ENCODE measurements around the gene PSMF1. TPM values are rescaled to one million over a fixed set of nuclear protein-coding genes. Genes with fewer than 3 reads are reported as not detected.

The PSMF1 gene
- total and polyA plus RNA-seq, 2 experiments from 2014 or later = 73.7 to 84.2 TPM

DNA sequence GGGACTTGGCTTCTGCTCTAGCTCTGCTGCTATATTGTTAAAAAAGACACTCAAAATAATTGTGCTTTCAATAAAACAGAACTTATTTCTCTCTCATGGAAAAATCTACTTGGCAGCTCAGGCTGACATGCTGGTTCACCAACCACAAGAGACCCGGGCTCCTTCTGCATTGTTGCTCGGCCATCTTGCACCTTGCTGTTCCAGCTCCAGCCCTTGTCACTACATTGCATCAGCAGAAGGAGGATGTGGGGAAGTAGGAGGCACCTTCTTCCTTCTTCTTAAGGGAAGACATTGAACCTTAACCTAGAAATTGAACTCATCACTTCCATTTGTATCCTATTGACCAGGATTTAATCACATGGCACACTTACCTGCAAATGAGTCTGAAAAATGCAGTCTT lies 78.2 kb downstream of the PSMF1 start (continued):
- TF ChIP-seq, protein P1, sequence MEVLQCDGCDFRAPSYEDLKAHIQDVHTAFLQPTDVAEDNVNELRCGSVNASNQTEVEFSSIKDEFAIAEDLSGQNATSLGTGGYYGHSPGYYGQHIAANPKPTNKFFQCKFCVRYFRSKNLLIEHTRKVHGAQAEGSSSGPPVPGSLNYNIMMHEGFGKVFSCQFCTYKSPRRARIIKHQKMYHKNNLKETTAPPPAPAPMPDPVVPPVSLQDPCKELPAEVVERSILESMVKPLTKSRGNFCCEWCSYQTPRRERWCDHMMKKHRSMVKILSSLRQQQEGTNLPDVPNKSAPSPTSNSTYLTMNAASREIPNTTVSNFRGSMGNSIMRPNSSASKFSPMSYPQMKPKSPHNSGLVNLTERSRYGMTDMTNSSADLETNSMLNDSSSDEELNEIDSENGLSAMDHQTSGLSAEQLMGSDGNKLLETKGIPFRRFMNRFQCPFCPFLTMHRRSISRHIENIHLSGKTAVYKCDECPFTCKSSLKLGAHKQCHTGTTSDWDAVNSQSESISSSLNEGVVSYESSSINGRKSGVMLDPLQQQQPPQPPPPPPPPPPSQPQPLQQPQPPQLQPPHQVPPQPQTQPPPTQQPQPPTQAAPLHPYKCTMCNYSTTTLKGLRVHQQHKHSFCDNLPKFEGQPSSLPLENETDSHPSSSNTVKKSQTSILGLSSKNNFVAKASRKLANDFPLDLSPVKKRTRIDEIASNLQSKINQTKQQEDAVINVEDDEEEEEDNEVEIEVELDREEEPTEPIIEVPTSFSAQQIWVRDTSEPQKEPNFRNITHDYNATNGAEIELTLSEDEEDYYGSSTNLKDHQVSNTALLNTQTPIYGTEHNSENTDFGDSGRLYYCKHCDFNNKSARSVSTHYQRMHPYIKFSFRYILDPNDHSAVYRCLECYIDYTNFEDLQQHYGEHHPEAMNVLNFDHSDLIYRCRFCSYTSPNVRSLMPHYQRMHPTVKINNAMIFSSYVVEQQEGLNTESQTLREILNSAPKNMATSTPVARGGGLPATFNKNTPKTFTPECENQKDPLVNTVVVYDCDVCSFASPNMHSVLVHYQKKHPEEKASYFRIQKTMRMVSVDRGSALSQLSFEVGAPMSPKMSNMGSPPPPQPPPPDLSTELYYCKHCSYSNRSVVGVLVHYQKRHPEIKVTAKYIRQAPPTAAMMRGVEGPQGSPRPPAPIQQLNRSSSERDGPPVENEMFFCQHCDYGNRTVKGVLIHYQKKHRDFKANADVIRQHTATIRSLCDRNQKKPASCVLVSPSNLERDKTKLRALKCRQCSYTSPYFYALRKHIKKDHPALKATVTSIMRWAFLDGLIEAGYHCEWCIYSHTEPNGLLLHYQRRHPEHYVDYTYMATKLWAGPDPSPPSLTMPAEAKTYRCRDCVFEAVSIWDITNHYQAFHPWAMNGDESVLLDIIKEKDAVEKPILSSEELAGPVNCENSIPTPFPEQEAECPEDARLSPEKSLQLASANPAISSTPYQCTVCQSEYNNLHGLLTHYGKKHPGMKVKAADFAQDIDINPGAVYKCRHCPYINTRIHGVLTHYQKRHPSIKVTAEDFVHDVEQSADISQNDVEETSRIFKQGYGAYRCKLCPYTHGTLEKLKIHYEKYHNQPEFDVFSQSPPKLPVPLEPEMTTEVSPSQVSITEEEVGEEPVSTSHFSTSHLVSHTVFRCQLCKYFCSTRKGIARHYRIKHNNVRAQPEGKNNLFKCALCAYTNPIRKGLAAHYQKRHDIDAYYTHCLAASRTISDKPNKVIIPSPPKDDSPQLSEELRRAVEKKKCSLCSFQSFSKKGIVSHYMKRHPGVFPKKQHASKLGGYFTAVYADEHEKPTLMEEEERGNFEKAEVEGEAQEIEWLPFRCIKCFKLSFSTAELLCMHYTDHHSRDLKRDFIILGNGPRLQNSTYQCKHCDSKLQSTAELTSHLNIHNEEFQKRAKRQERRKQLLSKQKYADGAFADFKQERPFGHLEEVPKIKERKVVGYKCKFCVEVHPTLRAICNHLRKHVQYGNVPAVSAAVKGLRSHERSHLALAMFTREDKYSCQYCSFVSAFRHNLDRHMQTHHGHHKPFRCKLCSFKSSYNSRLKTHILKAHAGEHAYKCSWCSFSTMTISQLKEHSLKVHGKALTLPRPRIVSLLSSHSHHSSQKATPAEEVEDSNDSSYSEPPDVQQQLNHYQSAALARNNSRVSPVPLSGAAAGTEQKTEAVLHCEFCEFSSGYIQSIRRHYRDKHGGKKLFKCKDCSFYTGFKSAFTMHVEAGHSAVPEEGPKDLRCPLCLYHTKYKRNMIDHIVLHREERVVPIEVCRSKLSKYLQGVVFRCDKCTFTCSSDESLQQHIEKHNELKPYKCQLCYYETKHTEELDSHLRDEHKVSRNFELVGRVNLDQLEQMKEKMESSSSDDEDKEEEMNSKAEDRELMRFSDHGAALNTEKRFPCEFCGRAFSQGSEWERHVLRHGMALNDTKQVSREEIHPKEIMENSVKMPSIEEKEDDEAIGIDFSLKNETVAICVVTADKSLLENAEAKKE (CRISPR knock-in tag; IDR thresholded peaks at IDR 0.05) = no peak
- TF ChIP-seq, protein P2, sequence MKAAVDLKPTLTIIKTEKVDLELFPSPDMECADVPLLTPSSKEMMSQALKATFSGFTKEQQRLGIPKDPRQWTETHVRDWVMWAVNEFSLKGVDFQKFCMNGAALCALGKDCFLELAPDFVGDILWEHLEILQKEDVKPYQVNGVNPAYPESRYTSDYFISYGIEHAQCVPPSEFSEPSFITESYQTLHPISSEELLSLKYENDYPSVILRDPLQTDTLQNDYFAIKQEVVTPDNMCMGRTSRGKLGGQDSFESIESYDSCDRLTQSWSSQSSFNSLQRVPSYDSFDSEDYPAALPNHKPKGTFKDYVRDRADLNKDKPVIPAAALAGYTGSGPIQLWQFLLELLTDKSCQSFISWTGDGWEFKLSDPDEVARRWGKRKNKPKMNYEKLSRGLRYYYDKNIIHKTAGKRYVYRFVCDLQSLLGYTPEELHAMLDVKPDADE (IDR thresholded peaks at IDR 0.05) = no peak
- TF ChIP-seq, protein P3, sequence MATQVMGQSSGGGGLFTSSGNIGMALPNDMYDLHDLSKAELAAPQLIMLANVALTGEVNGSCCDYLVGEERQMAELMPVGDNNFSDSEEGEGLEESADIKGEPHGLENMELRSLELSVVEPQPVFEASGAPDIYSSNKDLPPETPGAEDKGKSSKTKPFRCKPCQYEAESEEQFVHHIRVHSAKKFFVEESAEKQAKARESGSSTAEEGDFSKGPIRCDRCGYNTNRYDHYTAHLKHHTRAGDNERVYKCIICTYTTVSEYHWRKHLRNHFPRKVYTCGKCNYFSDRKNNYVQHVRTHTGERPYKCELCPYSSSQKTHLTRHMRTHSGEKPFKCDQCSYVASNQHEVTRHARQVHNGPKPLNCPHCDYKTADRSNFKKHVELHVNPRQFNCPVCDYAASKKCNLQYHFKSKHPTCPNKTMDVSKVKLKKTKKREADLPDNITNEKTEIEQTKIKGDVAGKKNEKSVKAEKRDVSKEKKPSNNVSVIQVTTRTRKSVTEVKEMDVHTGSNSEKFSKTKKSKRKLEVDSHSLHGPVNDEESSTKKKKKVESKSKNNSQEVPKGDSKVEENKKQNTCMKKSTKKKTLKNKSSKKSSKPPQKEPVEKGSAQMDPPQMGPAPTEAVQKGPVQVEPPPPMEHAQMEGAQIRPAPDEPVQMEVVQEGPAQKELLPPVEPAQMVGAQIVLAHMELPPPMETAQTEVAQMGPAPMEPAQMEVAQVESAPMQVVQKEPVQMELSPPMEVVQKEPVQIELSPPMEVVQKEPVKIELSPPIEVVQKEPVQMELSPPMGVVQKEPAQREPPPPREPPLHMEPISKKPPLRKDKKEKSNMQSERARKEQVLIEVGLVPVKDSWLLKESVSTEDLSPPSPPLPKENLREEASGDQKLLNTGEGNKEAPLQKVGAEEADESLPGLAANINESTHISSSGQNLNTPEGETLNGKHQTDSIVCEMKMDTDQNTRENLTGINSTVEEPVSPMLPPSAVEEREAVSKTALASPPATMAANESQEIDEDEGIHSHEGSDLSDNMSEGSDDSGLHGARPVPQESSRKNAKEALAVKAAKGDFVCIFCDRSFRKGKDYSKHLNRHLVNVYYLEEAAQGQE (IDR thresholded peaks at IDR 0.05; ENCODE audit: unreplicated experiment) = no peak
- TF ChIP-seq EZH2phosphoT487 (IDR thresholded peaks at IDR 0.05; ENCODE audit: unreplicated experiment) = no peak

DNA sequence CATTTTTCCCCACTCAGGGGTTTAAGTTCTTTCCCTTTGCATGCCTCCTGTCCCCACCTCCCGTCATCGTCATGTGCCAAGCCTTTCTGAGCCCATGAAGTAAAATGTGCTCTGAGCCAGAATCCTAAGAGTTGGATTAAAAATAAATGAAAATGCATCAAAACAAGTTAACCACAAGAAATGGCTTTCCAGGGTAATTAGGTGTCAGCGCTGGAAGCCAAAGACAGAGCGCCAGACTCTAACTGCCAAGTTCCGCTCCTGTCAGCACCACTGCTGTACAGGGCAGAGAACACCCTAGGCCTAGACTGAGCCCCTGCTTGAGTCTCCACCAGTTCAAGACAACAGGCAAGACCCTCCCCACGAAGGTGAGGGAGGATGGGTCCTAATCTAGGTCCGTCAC lies 79.4 kb downstream of the PSMF1 start:
- Histone ChIP-seq H3K36me3 (ENCODE audit: insufficient read depth) (no peaks in the 10 kb centered on the region), H3K27ac (ENCODE audit: low read depth) (no peak overlapping the region), H4K20me1 (replicated peaks; ENCODE audit: insufficient read depth) (no peaks in the 10 kb centered on the region), H3K27me3 (ENCODE audit: insufficient read depth) (no peaks in the 10 kb centered on the region), H3K79me2 (replicated peaks; ENCODE audit: insufficient read depth) (no peaks in the 10 kb centered on the region), H2AFZ (no peak overlapping the region), H3K9me2 (ENCODE audit: insufficient read depth) (no peaks in the 10 kb centered on the region), H3F3A (replicated peaks; ENCODE audit: low read depth) (no peaks in the 10 kb centered on the region), H3K4me1 (ENCODE audit: insufficient read depth) (no peaks in the 10 kb centered on the region), H3K4me2 (no peak overlapping the region), H3K4me3 (no peak overlapping the region)
- no peaks in the 10 kb centered on the region for H3K4me1 Mint-ChIP-seq
- ATAC-seq (no peak), DNase-seq (ENCODE audit: low spot score) (no peak)
- peaks cover 1% of the 10 kb centered on the region for H3K27me3 Mint-ChIP-seq (ENCODE audit: insufficient read depth, low read depth, poor library complexity)
- no peak overlapping the region for H3K4me3 Mint-ChIP-seq
- no peak overlapping the region for H3K27ac Mint-ChIP-seq
- no peaks in the 10 kb centered on the region for H3K36me3 Mint-ChIP-seq (ENCODE audit: low read depth)
- H3K9me3 Mint-ChIP-seq = no peaks in the 10 kb centered on the region
- no peak for TF ChIP-seq EZH2phosphoT487 (IDR thresholded peaks at IDR 0.05; ENCODE audit: unreplicated experiment)
- TF ChIP-seq, protein P2 (IDR thresholded peaks at IDR 0.05) = no peak
- TF ChIP-seq STAT1 (IDR thresholded peaks at IDR 0.05; ENCODE audit: unreplicated experiment) = no peak
- no peak for TF ChIP-seq POLR2AphosphoS5 (IDR thresholded peaks at IDR 0.05; ENCODE audit: low read depth)
- no peak for TF ChIP-seq CREB1 (CRISPR knock-in tag; IDR thresholded peaks at IDR 0.05; ENCODE audit: low read depth)
- TF ChIP-seq ZNF114 (CRISPR knock-in tag; IDR thresholded peaks at IDR 0.05) = no peak
